Vagina (tissue), 2 donors: Measurements from ENCODE around the gene ALG3. TPM values are rescaled to one million over a fixed set of nuclear protein-coding genes. Genes with fewer than 3 reads are reported as not detected.

ENCODE experiments used
- DNase-seq, 2 donors: peaks; one replicate each; pipeline ENCODE4 v3.0.0-alpha.2; 2017; ENCODE audit errors: extremely low spot score in 2 of 2
- H3K27ac ChIP-seq: fragments of 200-600 bp; sonication (generic); one replicate; pipeline ENCODE4 v1.5.1; 2019
- H3K27me3 ChIP-seq: fragments of 200-600 bp; sonication (generic); one replicate; pipeline ENCODE4 v1.5.1; 2019
- H3K36me3 ChIP-seq, 2 donors: fragments of 200-600 bp; sonication (generic); one replicate each; pipeline ENCODE4 v1.5.1; 2017 to 2019
- H3K4me1 ChIP-seq: fragments of 200-600 bp; sonication (generic); one replicate; pipeline ENCODE4 v1.5.1; 2019
- H3K4me3 ChIP-seq, 2 donors: fragments of 200-600 bp; sonication (generic); 1 replicate in 1 of 2; 2 replicates in 1 of 2; pipeline ENCODE4 v1.5.1; 2016 to 2019
- H3K9me3 ChIP-seq: fragments of 200-600 bp; sonication (generic); one replicate; pipeline ENCODE4 v1.5.1; 2019
- POLR2A ChIP-seq, 2 donors: fragments of 450-650 bp; IDR thresholded peaks; one replicate each; pipeline ENCODE4 v1.6.1; 2017; ENCODE audit warnings: antibody characterized with exemption in 2 of 2, mild to moderate bottlenecking in 2 of 2, moderate library complexity in 2 of 2
- POLR2AphosphoS5 ChIP-seq, 2 donors: sonication (generic); formaldehyde crosslinking; IDR thresholded peaks; one replicate each; pipeline ENCODE4 v1.9.0; 2017; ENCODE audit warnings: antibody characterized with exemption in 2 of 2, mild to moderate bottlenecking in 2 of 2, low read depth in 1 of 2; ENCODE audit not compliant: insufficient read depth in 1 of 2
- intact Hi-C: fragments of 100-400 bp; cut with DNase I; formaldehyde crosslinking; loops from one replicate; pipeline ENCODE4 v1.15.1; 2023
- total RNA-seq: library from RNA; depleted of rRNA; stranded (reverse); fragments of >200 nt; gene quantifications from one replicate; pipeline ENCODE4 v1.2.3, GENCODE V29; 2016
- TF ChIP-seq, protein P1 (sequence below), 3 experiments: fragments of 450-650 bp in 2 of 3; fragments of 200-600 bp in 1 of 3; sonication (generic) in 1 of 3; IDR thresholded peaks; one replicate each; pipeline ENCODE4 v1.5.1; 2017 to 2019; ENCODE audit warnings: antibody characterized with exemption in 3 of 3, mild to moderate bottlenecking in 2 of 3, moderate library complexity in 2 of 3

ALG3 gene
- total RNA-seq, 1 donor from 2014 or later = 58.2 TPM

- DNase-seq = no peak
- no peak overlapping the region for H3K4me3 ChIP-seq
- no peaks in the 10 kb centered on the region for H3K27me3 ChIP-seq
- no peak overlapping the region for H3K27ac ChIP-seq
- intact Hi-C loops = no loop called here
- no peaks in the 10 kb centered on the region for H3K4me1 ChIP-seq
- TF ChIP-seq, protein P1, sequence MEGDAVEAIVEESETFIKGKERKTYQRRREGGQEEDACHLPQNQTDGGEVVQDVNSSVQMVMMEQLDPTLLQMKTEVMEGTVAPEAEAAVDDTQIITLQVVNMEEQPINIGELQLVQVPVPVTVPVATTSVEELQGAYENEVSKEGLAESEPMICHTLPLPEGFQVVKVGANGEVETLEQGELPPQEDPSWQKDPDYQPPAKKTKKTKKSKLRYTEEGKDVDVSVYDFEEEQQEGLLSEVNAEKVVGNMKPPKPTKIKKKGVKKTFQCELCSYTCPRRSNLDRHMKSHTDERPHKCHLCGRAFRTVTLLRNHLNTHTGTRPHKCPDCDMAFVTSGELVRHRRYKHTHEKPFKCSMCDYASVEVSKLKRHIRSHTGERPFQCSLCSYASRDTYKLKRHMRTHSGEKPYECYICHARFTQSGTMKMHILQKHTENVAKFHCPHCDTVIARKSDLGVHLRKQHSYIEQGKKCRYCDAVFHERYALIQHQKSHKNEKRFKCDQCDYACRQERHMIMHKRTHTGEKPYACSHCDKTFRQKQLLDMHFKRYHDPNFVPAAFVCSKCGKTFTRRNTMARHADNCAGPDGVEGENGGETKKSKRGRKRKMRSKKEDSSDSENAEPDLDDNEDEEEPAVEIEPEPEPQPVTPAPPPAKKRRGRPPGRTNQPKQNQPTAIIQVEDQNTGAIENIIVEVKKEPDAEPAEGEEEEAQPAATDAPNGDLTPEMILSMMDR (IDR thresholded peaks at IDR 0.05) = no peak
- TF ChIP-seq POLR2AphosphoS5 (IDR thresholded peaks at IDR 0.05; ENCODE audit: insufficient read depth in 1 of 2, low read depth in 1 of 2) (no peak), POLR2A (IDR thresholded peaks at IDR 0.05) (no peak)
- H3K9me3 ChIP-seq = no peaks in the 10 kb centered on the region
- no peaks in the 10 kb centered on the region for H3K36me3 ChIP-seq
These were observed 39.4 kb downstream of the ALG3 start for GRCh38 chr3:184209146-184209923.

DNA sequence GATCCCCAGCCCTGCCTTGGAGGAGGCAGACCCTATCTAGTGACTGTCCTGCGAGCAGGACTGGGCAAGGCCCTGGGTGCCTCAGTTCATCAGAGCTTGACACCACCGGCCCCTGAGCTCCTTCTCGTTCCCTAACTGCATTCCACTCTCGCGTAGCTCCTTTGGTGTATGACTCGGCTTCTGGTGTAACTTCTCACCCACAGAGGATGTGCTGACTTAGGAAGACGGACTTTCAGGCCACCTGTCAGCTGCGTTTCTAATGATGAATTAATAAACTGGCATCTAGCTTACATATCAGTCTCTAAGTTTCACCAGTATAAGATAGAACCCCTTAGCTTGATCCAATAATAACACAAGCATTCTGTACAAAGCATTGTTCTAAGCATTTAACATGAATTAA lies 45.2 kb downstream of the ALG3 start:
- H3K27ac ChIP-seq = no peak overlapping the region
- no peaks in the 10 kb centered on the region for H3K27me3 ChIP-seq
- no peaks in the 10 kb centered on the region for H3K9me3 ChIP-seq
- TF ChIP-seq POLR2AphosphoS5 (IDR thresholded peaks at IDR 0.05; ENCODE audit: insufficient read depth in 1 of 2, low read depth in 1 of 2) (no peak), POLR2A (IDR thresholded peaks at IDR 0.05) (no peak)
- TF ChIP-seq, protein P1 (IDR thresholded peaks at IDR 0.05) = no peak
- no peaks in the 10 kb centered on the region for H3K4me1 ChIP-seq
- intact Hi-C loops = no loop called here
- no peak for DNase-seq
- no peak overlapping the region for H3K4me3 ChIP-seq
- H3K36me3 ChIP-seq = no peaks in the 10 kb centered on the region

- H3K36me3 ChIP-seq = peaks cover 0 to 8% of the 10 kb centered on the region in 2 donors
- H3K9me3 ChIP-seq = no peaks in the 10 kb centered on the region
- no peaks in the 10 kb centered on the region for H3K4me1 ChIP-seq
- intact Hi-C loops = no loop called here
- H3K27ac ChIP-seq = no peak overlapping the region
- no peak for DNase-seq
- TF ChIP-seq, protein P1 (IDR thresholded peaks at IDR 0.05) = no peak
- no peak for TF ChIP-seq POLR2A (IDR thresholded peaks at IDR 0.05)
- no peak for TF ChIP-seq POLR2AphosphoS5 (IDR thresholded peaks at IDR 0.05; ENCODE audit: insufficient read depth in 1 of 2, low read depth in 1 of 2)
- H3K27me3 ChIP-seq = no peaks in the 10 kb centered on the region
- no peak overlapping the region for H3K4me3 ChIP-seq
These were observed 47.9 kb downstream of the ALG3 start for GRCh38 chr3:184200825-184201224.

DNA sequence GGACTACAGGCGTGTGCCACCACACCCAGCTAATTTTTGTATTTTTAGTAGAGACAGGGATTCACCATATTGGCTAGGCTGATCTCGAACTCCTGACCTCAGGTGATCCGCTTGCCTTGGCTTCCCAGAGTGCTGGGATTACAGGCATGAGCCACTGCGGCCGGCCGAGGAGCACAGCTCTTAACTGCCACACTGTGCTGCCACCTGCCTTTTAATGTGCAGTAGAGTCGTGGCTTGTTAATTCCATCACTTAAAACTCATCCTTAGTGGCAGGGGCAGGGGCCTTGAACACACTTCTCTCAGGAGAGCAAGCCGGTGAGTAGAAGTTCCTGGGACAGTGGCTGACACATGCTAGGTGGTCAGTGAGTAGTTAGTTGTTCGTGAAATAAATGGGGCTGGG lies 50.3 kb downstream of the ALG3 start:
- DNase-seq = no peak

More for the DNA sequence above, 50.3 kb downstream of the ALG3 start:
- no peaks in the 10 kb centered on the region for H3K9me3 ChIP-seq
- intact Hi-C loops = no loop called here
- H3K27ac ChIP-seq = no peak overlapping the region
- TF ChIP-seq, protein P1 (IDR thresholded peaks at IDR 0.05) = no peak
- TF ChIP-seq POLR2A (IDR thresholded peaks at IDR 0.05) (no peak), POLR2AphosphoS5 (IDR thresholded peaks at IDR 0.05; ENCODE audit: insufficient read depth in 1 of 2, low read depth in 1 of 2) (no peak)
- H3K27me3 ChIP-seq = no peaks in the 10 kb centered on the region
- H3K36me3 ChIP-seq = peaks cover 0 to 22% of the 10 kb centered on the region in 2 donors
- no peaks in the 10 kb centered on the region for H3K4me1 ChIP-seq
- H3K4me3 ChIP-seq = no peak overlapping the region
